Measurements from ENCODE around the gene EPB41.
"Not testable (repeated sequence)": the region's sequence is repeated elsewhere in the genome, so short reads cannot be mapped to it uniquely, and the experiment has no call there.

Gene EPB41

DNA sequence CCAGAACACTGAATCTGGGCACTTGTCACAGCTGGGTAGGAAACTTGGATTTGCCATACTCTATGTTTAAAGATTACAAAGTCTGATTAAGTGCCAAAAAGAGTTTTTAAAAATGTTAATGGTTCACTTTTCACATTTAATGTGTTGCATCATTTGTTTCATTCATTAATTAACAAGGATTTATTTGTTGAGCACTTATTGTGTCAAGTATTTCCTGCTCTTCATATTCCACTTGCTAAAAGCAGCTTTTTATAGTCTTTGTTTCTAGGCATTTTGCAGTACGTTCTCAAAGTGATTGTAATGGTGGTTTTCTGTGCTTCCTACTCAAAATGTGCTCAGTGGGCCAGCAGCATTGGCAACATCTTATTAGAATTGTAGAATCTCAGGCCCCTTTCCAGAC lies 68.7 kb downstream of the EPB41 start:
- no peak for DNase-seq

DNA sequence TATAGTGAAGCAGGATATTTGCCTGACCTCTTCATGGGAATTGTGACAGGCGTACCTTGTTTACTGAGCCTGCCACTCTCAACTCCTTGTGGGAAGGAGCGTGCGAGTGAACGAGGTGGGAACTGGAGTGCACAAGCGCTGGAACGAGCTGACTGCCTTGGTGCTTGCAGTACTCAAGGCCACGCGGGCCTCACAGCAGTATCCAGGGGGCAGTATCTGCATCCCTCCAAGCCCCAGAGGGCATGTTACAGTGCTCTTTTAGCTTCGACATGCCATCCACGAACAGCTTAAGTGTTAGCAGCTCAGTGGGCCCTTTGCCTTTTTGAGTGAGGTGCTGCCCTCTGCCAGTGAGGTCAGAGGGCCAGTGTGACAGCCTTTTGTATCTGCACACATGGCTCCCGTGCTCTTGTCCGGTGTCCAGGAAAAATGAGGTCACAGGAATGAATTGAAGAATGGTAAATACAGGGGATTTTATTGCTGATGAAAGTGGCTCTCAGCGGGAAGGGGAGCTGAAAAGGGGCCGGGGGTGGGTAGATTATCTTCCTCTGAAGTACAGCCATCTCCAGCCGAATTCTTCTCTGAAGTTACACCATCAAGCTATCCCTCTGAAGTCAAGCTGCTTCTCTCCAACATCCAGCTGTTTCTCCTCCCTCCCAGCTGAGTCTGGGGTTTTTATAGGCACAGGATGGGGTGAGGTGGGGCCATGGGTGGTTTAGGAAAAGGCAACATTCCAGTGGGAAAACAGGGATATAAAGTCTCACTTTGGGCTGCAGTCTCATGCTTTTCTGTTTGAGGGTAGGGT lies 69.3 kb downstream of the EPB41 start:
- peak; percentile 46 for DNase-seq

DNA sequence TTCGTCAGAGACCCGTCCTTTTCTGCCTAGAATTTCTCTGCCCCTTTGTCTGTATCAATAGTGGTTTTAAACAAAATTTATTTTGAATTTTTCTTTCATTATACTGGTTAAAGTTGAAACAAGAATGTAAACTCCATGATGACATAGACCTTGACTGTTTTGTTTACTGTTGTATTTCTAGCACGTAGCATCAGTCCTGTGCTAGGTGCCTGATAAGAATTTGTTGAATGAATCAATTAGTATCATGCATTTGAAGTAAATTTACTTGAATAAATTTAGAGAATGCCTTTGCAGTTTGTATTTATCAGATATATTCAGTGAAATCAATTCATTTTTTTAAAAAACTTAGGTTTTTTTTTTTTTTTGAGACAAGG lies 69.9 kb downstream of the EPB41 start:
- no peak for DNase-seq

- no peak for DNase-seq
Measured at GRCh38 chr1:28985427-28985826, 71.1 kb downstream of the EPB41 start.

- DNase-seq, result no peak
Measured at GRCh38 chr1:28986306-28986910, 72.0 kb downstream of the EPB41 start.

DNA sequence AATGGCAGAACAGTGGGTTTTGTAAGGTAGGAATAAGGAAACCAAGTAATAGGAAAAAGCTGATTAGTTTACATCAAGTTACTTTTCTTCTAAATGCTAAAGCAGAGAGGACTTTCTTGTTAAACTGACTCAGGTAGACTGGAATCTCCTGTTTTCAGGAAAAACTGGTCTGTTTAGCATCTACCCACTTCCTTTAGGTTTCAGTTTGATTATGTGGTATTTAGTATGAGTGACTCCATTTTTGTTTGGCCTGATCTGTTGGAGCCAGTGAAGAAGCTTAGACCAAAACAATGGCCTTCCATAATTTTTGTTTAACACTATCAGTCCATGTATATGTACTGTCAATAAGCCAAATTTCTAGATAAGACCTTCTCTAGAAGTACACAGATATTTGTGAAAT lies 88.4 kb downstream of the EPB41 start:
- no peak for DNase-seq

DNA sequence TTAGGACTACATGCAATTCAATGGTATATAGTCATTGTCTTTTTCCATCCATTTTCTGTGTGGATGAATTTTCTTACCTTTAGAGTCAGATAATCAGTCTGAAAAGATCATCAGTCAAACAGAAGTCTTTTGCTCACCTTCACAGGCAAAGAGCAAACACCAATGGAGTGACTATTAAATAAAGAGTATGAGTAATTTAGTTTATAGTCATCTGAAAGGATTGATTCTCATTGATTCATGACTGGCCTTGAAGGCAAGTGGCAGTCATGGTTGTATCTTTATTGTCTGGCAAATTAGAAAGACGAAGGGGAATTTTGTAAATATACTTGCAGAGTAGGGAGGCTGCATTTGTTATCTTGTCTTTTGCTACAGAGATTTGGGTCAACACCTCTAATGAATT lies 89.9 kb downstream of the EPB41 start:
- no peak for DNase-seq

DNA sequence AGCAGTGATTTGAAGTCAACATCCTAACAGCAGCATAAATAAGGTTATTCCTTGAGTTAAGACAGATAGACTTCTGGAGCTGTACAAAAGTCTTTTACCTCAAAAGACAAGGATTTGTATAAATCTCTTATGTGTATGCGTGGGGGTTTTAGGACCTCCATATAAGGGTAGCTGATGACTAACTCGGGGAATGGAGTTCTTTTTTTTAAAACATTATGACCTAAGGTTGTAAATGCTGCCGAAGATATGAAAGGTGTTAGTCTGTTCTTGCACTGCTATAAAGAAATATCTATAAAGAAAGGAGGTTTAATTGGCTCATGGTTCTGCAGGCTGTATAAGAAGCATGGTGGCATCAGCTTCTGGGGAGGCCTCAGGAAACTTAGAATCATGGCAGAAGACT lies 90.4 kb downstream of the EPB41 start:
- no peak for DNase-seq

DNA sequence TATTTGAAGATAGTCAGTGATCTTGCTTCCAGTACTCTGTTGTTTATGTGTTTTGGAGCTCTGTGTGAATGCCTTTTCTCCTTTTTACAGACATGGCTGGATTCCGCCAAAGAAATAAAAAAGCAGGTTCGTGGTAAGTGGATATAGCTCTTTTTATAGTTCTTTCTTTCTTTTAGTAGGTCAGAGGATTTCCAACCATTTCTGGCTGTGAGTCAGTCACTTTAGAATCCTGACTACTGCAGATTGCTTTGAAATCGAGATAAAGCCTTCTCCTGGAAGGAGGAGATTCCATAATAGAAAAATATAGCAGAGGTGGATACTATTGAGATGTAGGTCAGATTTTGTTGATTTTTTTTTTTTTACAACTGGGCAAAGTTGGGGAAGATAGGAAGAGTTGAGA lies 97.4 kb downstream of the EPB41 start:
- DNase-seq, result no peak

GRCh38 chr1:29017235-29017634 lies 102.9 kb downstream of the EPB41 start:
- no peak for DNase-seq

GRCh38 chr1:29017975-29018712 lies 103.8 kb downstream of the EPB41 start:
- no peak for DNase-seq

DNA sequence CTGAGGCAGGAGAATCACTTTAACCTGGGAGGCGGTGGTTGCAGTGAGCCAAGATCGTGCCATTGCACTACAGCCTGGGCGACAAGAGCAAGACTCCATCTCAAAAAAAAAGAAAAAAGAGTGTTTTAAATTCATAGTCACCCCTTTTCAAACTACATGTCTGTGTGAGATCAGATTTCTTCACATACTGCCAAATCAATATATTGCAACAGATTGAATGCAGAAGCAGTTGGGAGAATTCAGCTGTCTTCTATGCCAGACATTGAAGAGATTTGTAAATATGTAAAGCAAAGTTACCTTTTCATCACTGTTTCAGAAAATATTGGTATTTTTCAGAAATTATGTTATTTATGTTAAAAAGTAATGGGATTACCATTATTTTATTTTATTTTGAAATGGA lies 108.3 kb downstream of the EPB41 start:
- DNase-seq, result no peak

DNA sequence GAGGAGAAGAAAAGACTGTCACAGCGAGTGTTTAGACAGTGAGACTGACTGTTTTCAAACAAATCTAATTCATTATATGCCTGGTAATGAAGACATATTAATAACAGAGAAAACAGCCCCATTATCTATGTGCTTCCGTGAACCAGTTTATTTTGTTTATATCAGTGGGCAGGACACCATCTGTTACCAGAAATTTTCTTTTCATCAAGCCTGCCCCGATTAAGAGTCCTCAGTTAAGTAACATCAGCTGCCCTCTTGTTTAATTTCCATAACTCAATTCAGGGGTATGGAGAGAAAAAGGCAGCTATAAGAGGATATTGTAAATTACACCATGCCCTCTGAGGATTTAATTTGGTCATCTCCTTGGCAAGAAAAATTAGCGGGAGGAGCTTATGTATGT lies 115.3 kb downstream of the EPB41 start:
- no peak for DNase-seq

DNA sequence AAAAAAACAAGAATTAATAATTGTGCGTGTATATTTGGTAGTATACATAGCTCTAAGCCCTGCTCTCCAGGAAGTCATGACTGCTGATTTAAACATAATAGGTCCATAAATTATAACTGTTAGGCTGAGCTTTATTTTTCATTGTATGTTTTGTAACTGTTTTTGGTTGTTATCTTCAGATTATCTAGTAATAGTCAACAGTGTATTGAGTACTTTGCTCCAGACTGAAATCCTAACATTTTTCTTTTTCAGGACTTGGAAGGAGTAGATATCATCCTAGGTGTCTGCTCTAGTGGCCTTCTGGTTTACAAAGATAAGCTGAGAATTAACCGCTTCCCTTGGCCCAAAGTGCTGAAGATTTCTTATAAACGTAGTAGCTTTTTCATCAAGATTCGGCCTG lies 118.5 kb downstream of the EPB41 start:
- DNase-seq, result no peak

- peak; percentile 39 for DNase-seq
Measured at GRCh38 chr1:29033829-29034466, 119.6 kb downstream of the EPB41 start.

DNA sequence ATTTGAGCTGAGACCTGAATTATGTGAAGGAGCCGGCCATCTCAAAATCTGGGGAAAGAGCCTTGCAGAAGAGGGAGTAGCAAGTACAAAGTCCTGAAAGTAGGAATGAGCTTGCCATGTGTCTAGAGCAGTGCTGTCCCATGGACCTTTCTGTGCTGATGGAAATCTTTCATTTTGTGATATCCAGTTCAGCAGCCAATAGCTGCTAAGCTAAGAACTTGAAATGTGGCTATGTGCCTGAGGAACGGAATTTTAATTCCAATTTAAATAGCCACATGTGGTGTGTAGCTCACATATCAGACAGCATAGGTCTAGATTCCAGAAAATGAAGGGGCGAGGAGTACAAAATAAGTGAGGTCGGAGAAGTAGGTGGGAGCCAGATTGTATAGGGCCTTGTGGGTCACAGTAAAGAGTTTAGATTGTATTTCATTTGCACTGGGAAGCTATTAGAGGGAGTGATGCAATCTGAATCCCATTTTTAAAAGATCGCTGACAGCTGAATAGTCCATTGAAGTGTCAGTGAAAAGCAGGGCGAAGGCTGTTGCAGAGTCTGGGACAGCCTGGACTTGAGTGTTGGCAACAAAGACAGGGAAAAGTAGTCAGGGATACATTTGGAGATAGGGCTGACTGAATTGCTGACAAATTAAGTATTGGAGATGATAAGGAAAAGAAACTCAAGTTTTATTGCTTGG lies 129.1 kb downstream of the EPB41 start:
- no peak for DNase-seq

GRCh38 chr1:29044010-29044409 lies 129.6 kb downstream of the EPB41 start:
- no peak for DNase-seq

DNA sequence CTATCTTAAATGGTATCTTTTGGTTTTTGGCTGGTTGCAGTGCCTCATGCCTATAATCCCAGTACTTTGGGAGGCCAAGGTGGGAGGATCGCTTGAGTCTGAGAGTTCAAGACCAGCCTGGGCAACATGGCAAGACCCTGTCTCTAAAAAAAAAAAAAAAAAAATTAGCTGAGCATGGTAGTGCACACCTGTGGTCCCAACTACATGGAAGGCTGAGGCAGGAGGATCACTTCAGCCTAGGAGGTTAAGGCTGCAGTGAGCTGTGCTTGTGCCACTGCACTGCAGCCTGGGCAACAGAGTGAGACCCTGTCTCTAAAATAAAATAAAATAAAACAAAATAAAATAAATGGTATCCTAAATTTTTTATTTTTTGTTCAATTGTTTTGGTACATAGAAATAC lies 131.3 kb downstream of the EPB41 start:
- DNase-seq, result not testable (repeated sequence)

GRCh38 chr1:29047142-29047541 lies 132.8 kb downstream of the EPB41 start:
- no peak for DNase-seq

DNA sequence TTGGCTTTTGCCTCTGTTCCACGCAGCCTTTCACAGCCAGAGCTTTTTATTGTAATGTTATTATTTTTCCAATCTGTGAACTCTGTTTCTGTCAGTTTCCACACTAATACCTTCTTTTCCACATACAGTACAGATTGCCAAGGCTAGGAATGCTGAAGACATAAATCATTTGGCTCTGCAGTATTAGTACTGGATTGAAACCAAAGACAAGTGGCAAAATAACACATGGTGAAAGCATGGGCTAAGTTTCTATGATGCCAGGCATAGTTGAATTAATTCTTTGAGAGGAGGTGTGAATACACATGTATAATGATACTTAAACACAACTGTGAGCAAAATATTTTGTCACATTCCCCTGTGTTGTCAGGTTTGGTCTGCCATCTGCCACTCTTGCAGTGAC lies 135.8 kb downstream of the EPB41 start:
- no peak for DNase-seq

DNA sequence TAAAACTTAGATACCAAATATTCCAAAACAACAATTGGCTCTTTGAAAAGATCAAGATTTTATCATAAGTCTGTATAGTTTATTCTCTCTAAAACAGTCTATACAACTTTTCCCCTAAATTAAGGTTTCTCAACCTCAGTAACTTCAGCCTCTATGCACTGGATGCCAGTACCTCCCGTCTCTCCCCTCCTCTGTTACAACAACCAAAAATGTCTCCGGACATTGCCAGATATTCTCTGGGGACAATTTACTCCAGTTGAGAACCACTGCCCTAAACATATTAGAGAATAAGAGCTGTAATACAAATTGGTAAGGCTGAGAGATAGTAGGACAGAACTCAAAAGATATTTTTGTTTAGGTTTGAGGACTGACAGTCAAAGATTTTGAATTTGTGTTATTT lies 137.7 kb downstream of the EPB41 start:
- no peak for DNase-seq

- no peak for DNase-seq
Measured at GRCh38 chr1:29052941-29053340, 138.6 kb downstream of the EPB41 start.

- DNase-seq, result no peak
Measured at GRCh38 chr1:29055160-29055559, 140.8 kb downstream of the EPB41 start.
